PC-9 (cell line): ENCODE data around the gene LONP2.
A peak's percentile ranks its signal among the peaks of the same experiment; 100 is the strongest.

Experiments
- CTCF ChIP-seq: fragments of 200-600 bp; sonication (generic); conservative IDR thresholded peaks from 2 replicates; pipeline ENCODE4 v1.6.1; 2017; ENCODE audit warnings: mixed run types, antibody characterized with exemption, mild to moderate bottlenecking, moderate library complexity
- EZH2 ChIP-seq: fragments of 200-600 bp; sonication (generic); IDR thresholded peaks from 2 replicates; pipeline ENCODE4 v1.8.0; 2017; ENCODE audit warnings: antibody characterized with exemption, low read depth

- TF ChIP-seq CTCF, result peak; percentile 56
- TF ChIP-seq EZH2, result no peak
Observed at GRCh38 chr16:48231727-48232492, 12.2 kb upstream of the LONP2 start.
